K562 (cell line): ENCODE measurements around the gene DMXL1. TPM values are rescaled to one million over a fixed set of nuclear protein-coding genes. Genes with fewer than 3 reads are reported as not detected.

Source experiments
- E2F5 ChIP-seq: sonication (generic); formaldehyde crosslinking; IDR thresholded peaks from 2 replicates; pipeline ENCODE4 v1.8.0; 2022; ENCODE audit warnings: mild to moderate bottlenecking, missing genetic modification reagents
- GABPB1 ChIP-seq: sonication (generic); formaldehyde crosslinking; IDR thresholded peaks from 2 replicates; pipeline ENCODE4 v1.8.0; 2022; ENCODE audit warnings: mild to moderate bottlenecking, missing genetic modification reagents
- L3MBTL2 ChIP-seq: fragments of 450-650 bp; IDR thresholded peaks from 2 replicates; pipeline ENCODE4 v1.6.1; 2016; ENCODE audit warnings: mild to moderate bottlenecking, moderate library complexity
- LEF1 ChIP-seq: fragments of 450-650 bp; IDR thresholded peaks from 2 replicates; pipeline ENCODE4 v1.6.1; 2016; ENCODE audit warnings: mild to moderate bottlenecking
- MCM3 ChIP-seq: fragments of 450-650 bp; IDR thresholded peaks from 2 replicates; pipeline ENCODE4 v1.6.1; 2016
- MECOM ChIP-seq: fragments of 250-450 bp; sonication (Bioruptor Pico); IDR thresholded peaks from 2 replicates; pipeline ENCODE4 v1.8.0; 2022; ENCODE audit warnings: inconsistent platforms
- NRF1 ChIP-seq, 2 experiments: fragments of 450-650 bp; IDR thresholded peaks in 1 of 2; conservative IDR thresholded peaks in 1 of 2; 2 replicates each; pipeline ENCODE4 v1.6.1; 2014; ENCODE audit warnings: mild to moderate bottlenecking in 2 of 2
- RBFOX2 ChIP-seq: fragments of 200-400 bp; formaldehyde crosslinking; IDR thresholded peaks from 2 replicates; pipeline ENCODE4 v1.6.1; 2017; ENCODE audit warnings: low read depth, mild to moderate bottlenecking, low read length, moderate library complexity
- SIN3A ChIP-seq, 2 experiments: fragments of 150-350 bp in 1 of 2; IDR thresholded peaks; 2 replicates each; pipeline ENCODE4 v1.6.1; 2011 to 2016; ENCODE audit warnings: borderline replicate concordance in 2 of 2, low read depth in 2 of 2, low read length in 2 of 2, mild to moderate bottlenecking in 2 of 2, moderate library complexity in 2 of 2; ENCODE audit not compliant: control insufficient read depth in 1 of 2
- TGIF2 ChIP-seq: sonication (generic); formaldehyde crosslinking; IDR thresholded peaks from 2 replicates; pipeline ENCODE4 v1.8.1; 2022; ENCODE audit warnings: mild to moderate bottlenecking, missing genetic modification reagents, moderate library complexity
- YBX1 ChIP-seq: fragments of 450-650 bp; IDR thresholded peaks from 2 replicates; pipeline ENCODE4 v1.7.1; 2016; ENCODE audit warnings: mild to moderate bottlenecking
- ZFP91 ChIP-seq: sonication (generic); formaldehyde crosslinking; IDR thresholded peaks from 2 replicates; pipeline ENCODE4 v1.8.0; 2022; ENCODE audit warnings: mild to moderate bottlenecking, missing genetic modification reagents
- ZFX ChIP-seq: sonication (generic); formaldehyde crosslinking; IDR thresholded peaks from 2 replicates; pipeline ENCODE4 v1.8.0; 2022; ENCODE audit warnings: mild to moderate bottlenecking, missing genetic modification reagents, moderate library complexity
- ZNF318 ChIP-seq, 2 experiments: fragments of 450-650 bp; IDR thresholded peaks; 2 replicates each; pipeline ENCODE4 v1.6.1; 2016; ENCODE audit warnings: mild to moderate bottlenecking in 2 of 2, borderline replicate concordance in 1 of 2, low read depth in 1 of 2, moderate library complexity in 1 of 2
- ZNF639 ChIP-seq, 2 experiments: fragments of 200-800 bp in 1 of 2; sonication (Bioruptor generic) in 1 of 2; sonication (generic) in 1 of 2; formaldehyde crosslinking in 1 of 2; IDR thresholded peaks in 1 of 2; conservative IDR thresholded peaks in 1 of 2; 2 replicates each; pipeline versions ENCODE4 v1.5.0 to v1.6.1; 2016 to 2020; ENCODE audit warnings: missing compliant biosample characterization in 1 of 2, missing genetic modification characterization in 1 of 2, missing genetic modification reagents in 1 of 2
- polyA plus RNA-seq, 8 experiments: library from polyadenylated mRNA; depleted of rRNA in 4 of 8; stranded (reverse) in 5 of 8; unstranded in 3 of 8; fragments of >200 nt; fragmentation: Nextera tagmentation in 2 of 8; fragmentation: Illumina TruSeq in 1 of 8; extraction: Ambion mirVana in 2 of 8; extraction: Trizol in 1 of 8; gene quantifications; 2 replicates each; pipeline versions ENCODE4 v1.2.1 to v1.2.3, GENCODE V29; 2011 to 2014; ENCODE audit warnings: inconsistent platforms in 1 of 8, missing spikeins in 1 of 8
- total RNA-seq, 7 experiments: library from RNA; depleted of rRNA in 6 of 7; stranded (reverse); fragments of >200 nt in 6 of 7; fragmentation: Illumina TruSeq in 2 of 7; extraction: Trizol in 2 of 7; gene quantifications; 2 replicates each; pipeline versions ENCODE4 v1.2.1 to v1.2.3, GENCODE V29; 2011 to 2021; ENCODE audit warnings: low replicate concordance in 1 of 7

Gene DMXL1
- total and polyA plus RNA-seq, 9 of the 15 experiments (the other 6 are each of a cell fraction or from before 2014, with no cell fraction given): 8.3 to 40.3 (median 30.6) TPM

GRCh38 chr5:119268387-119269060, 197.6 kb downstream of the DMXL1 start (continued):
- TF ChIP-seq SIN3A (IDR thresholded peaks at IDR 0.05; ENCODE audit: borderline replicate concordance in 2 of 2, control insufficient read depth in 1 of 2, low read depth in 2 of 2, low read length in 2 of 2) (peak; percentile 43 to 59; a peak in 2 of 4 replicates), MECOM (CRISPR knock-in tag) (no peak), RBFOX2 (peak; percentile 94), MCM3 (no peak), ZFP91 (CRISPR knock-in tag) (no peak), TGIF2 (no peak), LEF1 (no peak), L3MBTL2 (peak; percentile 83), ZNF318 (IDR thresholded peaks at IDR 0.05; ENCODE audit: borderline replicate concordance in 1 of 2, low read depth in 1 of 2) (no peak), ZNF639 (CRISPR knock-in tag; conservative IDR thresholded peaks at IDR 0.05 in 1 of 2, IDR thresholded peaks at IDR 0.05 in 1 of 2) (peak in 1 of 2 experiments; percentile 48; a peak in 1 of 4 replicates), ZFX (CRISPR knock-in tag) (peak; percentile 87), NRF1 (conservative IDR thresholded peaks at IDR 0.05 in 1 of 2, IDR thresholded peaks at IDR 0.05 in 1 of 2) (peak; percentile 89 to 91), GABPB1 (peak; percentile 50), YBX1 (no peak), E2F5 (CRISPR knock-in tag) (no peak)
